Pancreas (tissue), 10 donors: ENCODE data around the gene ZNF254. TPM values are rescaled to one million over a fixed set of nuclear protein-coding genes. Genes with fewer than 3 reads are reported as not detected.
"Not testable (repeated sequence)": the region's sequence is repeated elsewhere in the genome, so short reads cannot be mapped to it uniquely, and the experiment has no call there.

Source experiments
- ATAC-seq, 4 donors: fragments of 200-7000 bp; cut with Tn5 transposase; one replicate each; pipeline versions ENCODE4 v1.8.0 to v1.9.1; 2020; ENCODE audit warnings: mild to moderate bottlenecking in 4 of 4, moderate library complexity in 4 of 4
- DNase-seq, 6 donors: peaks; one replicate each; pipeline ENCODE4 v3.0.0-alpha.2; 2020
- FAIRE-seq: peaks from 2 replicates; lab custom pipeline; 2012; peaks lifted over from hg19 to GRCh38; lab: Jason Lieb, UNC
- H3K27ac ChIP-seq, 4 donors: fragments of 200-600 bp; sonication (generic); 1 replicate in 3 of 4; 2 replicates in 1 of 4; pipeline versions ENCODE4 v1.5.0 to v1.8.0; 2020
- H3K27me3 ChIP-seq, 4 donors: fragments of 200-600 bp; one replicate each; pipeline ENCODE4 v1.8.0; 2021
- H3K36me3 ChIP-seq, 3 donors: fragments of 200-600 bp; sonication (generic) in 1 of 3; one replicate each; pipeline versions ENCODE4 v1.5.0 to v1.8.0; 2020 to 2021
- H3K4me1 ChIP-seq, 3 donors: fragments of 200-600 bp; one replicate each; pipeline ENCODE4 v1.8.0; 2021
- H3K4me3 ChIP-seq, 4 donors: fragments of 200-600 bp; sonication (generic) in 2 of 4; one replicate each; pipeline versions ENCODE4 v1.5.0 to v1.8.0; 2020 to 2021
- H3K9me3 ChIP-seq, 4 donors: fragments of 200-600 bp; one replicate each; pipeline ENCODE4 v1.8.0; 2021
- WGBS, 2 donors: extraction: QIAGEN DNeasy Blood & Tissue Kit; methylation state at CpG; one replicate each; pipeline ENCODE4 v1.1.7; 2013; 5-methylcytosine and 5-hydroxymethylcytosine counted together
- intact Hi-C, 3 donors: fragments of 100-400 bp; cut with DNase I; formaldehyde crosslinking; loops; one replicate each; pipeline versions ENCODE4 v1.11.1 to v1.14.2; 2022
- polyA plus RNA-seq, 2 donors: library from polyadenylated mRNA; stranded (reverse); fragments of 200-250 nt; gene quantifications; one replicate each; pipeline ENCODE4 v1.2.3, GENCODE V29; 2013
- total RNA-seq, 6 donors: library from RNA; stranded (reverse); fragmentation: NEBNext Ultra II Directional in 4 of 6; extraction: Animal tissue kit (Norgen Biotek cat#: 25700) in 4 of 6; gene quantifications; one replicate each; pipeline versions ENCODE4 v1.2.1 to v1.2.4, GENCODE V29; 2021 to 2023
- TF ChIP-seq, protein P1 (sequence below), 4 donors: fragments of 200-600 bp; sonication (generic) in 3 of 4; IDR thresholded peaks; one replicate each; pipeline versions ENCODE4 v1.5.0 to v1.8.0; 2021; ENCODE audit warnings: antibody characterized with exemption in 4 of 4
- donor health status: healthy with polysubstance abuse.
- donor health status: DM: no; HTN: no; CAD: no; lungs with moderate emphysema.
- donor health status: DM: no; HTN: no; CAD: no.
- donor health status: control.
- donor health status: control.
- donor health status: Bipolar disorder and iron deficiency.
- donor health status: DM: yes; HTN: yes; CAD: no.
- donor health status: DM: no; HTN: no; CAD: no.
- donor health status: DM: no; HTN: no; CAD: no.
- donor health status: DM: yes; HTN: yes; CAD: no.

The ZNF254 gene
- total and polyA plus RNA-seq, 8 donors, result 2.8 to 11.7 (median 6.3) TPM

DNA sequence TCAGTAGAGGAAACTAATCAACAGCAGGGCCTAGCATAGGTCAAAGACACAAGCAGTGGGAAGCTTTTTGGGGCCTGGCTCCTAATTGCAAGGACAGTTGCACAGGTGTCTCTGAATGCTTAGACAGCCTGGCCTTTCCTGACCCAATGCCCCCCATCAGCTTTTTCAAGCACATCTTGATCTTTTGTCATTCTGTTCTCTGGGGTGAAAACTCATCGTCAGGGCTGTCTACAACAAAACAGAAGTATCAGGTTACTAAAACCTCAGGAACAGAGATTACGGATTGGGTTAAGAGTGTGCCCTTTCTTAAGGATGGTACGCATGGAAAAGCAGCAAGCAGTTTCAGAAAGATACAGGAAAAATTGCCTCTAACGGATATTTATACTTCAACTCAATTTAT, 8.3 kb upstream of the ZNF254 start:
- no peak overlapping the region for H3K4me3 ChIP-seq
- no peaks in the 10 kb centered on the region for H3K9me3 ChIP-seq
- H3K27ac ChIP-seq, result no peak overlapping the region
- 94 to 96% methylated on average over 4 of the region's 4 CpGs for WGBS, 2 donors
- TF ChIP-seq, protein P1, sequence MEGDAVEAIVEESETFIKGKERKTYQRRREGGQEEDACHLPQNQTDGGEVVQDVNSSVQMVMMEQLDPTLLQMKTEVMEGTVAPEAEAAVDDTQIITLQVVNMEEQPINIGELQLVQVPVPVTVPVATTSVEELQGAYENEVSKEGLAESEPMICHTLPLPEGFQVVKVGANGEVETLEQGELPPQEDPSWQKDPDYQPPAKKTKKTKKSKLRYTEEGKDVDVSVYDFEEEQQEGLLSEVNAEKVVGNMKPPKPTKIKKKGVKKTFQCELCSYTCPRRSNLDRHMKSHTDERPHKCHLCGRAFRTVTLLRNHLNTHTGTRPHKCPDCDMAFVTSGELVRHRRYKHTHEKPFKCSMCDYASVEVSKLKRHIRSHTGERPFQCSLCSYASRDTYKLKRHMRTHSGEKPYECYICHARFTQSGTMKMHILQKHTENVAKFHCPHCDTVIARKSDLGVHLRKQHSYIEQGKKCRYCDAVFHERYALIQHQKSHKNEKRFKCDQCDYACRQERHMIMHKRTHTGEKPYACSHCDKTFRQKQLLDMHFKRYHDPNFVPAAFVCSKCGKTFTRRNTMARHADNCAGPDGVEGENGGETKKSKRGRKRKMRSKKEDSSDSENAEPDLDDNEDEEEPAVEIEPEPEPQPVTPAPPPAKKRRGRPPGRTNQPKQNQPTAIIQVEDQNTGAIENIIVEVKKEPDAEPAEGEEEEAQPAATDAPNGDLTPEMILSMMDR (IDR thresholded peaks at IDR 0.05), result no peak
- no peaks in the 10 kb centered on the region for H3K4me1 ChIP-seq
- intact Hi-C loops, result no loop called here
- no peak for DNase-seq
- no peak for ATAC-seq
- no peaks in the 10 kb centered on the region for H3K27me3 ChIP-seq
- FAIRE-seq, result no peak
- no peaks in the 10 kb centered on the region for H3K36me3 ChIP-seq

DNA sequence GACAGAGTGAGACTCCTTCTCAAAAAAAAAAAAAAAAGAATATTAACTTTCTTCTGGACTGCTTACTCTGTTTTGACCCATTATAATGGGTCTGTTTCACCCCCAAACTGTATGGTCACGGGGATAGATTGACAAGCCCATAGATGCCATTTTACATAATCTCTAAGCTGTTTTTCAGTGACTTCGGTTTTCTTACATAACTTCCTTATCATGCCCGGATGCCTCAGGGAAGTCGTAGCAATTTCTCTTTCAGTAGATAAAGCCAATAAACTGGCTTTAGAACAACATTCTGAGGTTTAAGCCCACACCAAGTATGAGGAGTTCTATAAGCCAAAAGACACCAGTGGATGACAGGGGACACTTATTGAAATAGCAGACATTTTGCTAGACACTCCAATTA, 5.9 kb upstream of the ZNF254 start:
- FAIRE-seq, result no peak
- TF ChIP-seq, protein P1 (IDR thresholded peaks at IDR 0.05), result no peak
- Histone ChIP-seq H3K36me3 (no peaks in the 10 kb centered on the region), H3K27ac (no peak overlapping the region), H3K9me3 (no peaks in the 10 kb centered on the region), H3K27me3 (no peaks in the 10 kb centered on the region), H3K4me1 (no peaks in the 10 kb centered on the region), H3K4me3 (no peak overlapping the region)
- no peak for ATAC-seq
- WGBS, 2 donors, result 56 to 62% methylated on average over 4 of the region's 4 CpGs
- no peak for DNase-seq
- intact Hi-C loops, result no loop called here

DNA sequence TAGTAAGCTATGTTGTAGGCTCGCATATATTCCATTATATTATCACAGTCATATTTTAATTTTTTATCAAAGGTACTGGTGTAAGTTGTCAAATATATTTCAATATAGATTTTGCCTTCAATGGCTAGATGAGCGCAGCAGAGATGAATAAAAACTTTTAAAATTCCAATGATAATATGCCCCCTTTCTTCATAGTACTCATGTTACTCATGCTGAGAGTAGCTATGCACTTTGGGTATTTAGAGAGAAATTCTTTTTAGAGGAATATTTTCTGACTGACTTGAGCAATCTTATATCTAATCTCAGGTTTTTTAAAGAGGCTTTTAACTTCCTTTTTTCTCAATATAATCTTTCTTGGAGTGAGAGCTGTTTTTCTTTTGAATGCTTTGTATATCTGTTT, 11.4 kb downstream of the ZNF254 start:
- no peak for ATAC-seq
- Histone ChIP-seq H3K36me3 (no peaks in the 10 kb centered on the region), H3K27ac (no peak overlapping the region), H3K9me3 (no peaks in the 10 kb centered on the region), H3K4me1 (no peaks in the 10 kb centered on the region), H3K4me3 (no peak overlapping the region), H3K27me3 (no peaks in the 10 kb centered on the region)
- no peak for DNase-seq
- no peak for FAIRE-seq
- 94 to 98% methylated on average over 2 of the region's 2 CpGs for WGBS, 2 donors
- intact Hi-C loops, result no loop called here
- TF ChIP-seq, protein P1 (IDR thresholded peaks at IDR 0.05), result no peak

DNA sequence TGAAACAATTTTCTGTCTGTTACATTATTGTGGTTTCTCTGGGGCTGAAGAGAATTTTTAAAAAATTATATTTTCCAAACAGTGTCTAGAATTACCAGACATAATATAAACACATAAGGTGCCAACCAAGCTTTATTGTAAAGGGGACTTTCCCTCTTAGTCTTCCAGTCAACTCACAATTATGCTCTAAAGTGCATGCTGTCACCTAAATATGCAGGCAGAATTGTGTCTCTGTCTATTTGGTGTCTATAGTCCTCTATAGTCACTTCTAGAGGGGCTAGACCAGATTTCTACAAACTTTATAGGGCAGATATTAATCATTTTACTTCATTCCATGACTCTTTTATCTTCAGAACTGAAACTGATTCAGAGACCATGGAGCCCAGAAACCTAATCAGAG, 12.8 kb downstream of the ZNF254 start:
- no peak for FAIRE-seq
- intact Hi-C loops, result no loop called here
- Histone ChIP-seq H3K4me1 (no peaks in the 10 kb centered on the region), H3K4me3 (no peak overlapping the region), H3K36me3 (peaks cover 0 to 2% (median 0%) of the 10 kb centered on the region in 3 donors), H3K27ac (no peak overlapping the region), H3K9me3 (no peaks in the 10 kb centered on the region), H3K27me3 (no peaks in the 10 kb centered on the region)
- DNase-seq, result no peak
- TF ChIP-seq, protein P1 (IDR thresholded peaks at IDR 0.05), result no peak
- no peak for ATAC-seq

DNA sequence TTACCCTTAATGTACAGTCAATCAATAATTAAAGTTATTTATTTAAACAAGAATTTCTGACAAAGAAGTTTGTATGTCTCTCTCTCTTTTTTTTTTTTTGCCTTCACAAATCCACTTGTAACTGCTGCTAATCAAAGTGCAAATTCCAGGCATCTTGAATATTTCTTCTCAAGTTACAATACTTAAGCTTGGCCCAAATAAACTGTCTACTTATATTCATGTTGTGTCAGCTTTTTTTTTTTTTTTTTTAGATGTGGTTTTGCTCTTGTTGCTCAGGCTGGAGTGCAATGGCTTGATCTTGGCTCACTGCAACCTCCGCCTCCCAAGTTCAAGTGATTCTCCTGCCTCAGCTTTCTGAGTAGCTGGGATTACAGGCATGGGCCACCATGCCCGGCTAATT, 13.6 kb downstream of the ZNF254 start:
- H3K9me3 ChIP-seq, H3K36me3 ChIP-seq, H3K4me1 ChIP-seq, DNase-seq, H3K27ac ChIP-seq, H3K27me3 ChIP-seq, H3K4me3 ChIP-seq, ATAC-seq, intact Hi-C loops, FAIRE-seq: not testable (repeated sequence)
- 93 to 100% methylated on average over 2 of the region's 2 CpGs for WGBS, 2 donors
